NCI-H526 (cell line): Measurements from ENCODE around the gene SPOCK2.

Experiments
- DNase-seq, 2 experiments: peaks; one replicate each; lab custom pipeline; 2025; lab: John Stamatoyannopoulos, UW

Gene SPOCK2

DNA sequence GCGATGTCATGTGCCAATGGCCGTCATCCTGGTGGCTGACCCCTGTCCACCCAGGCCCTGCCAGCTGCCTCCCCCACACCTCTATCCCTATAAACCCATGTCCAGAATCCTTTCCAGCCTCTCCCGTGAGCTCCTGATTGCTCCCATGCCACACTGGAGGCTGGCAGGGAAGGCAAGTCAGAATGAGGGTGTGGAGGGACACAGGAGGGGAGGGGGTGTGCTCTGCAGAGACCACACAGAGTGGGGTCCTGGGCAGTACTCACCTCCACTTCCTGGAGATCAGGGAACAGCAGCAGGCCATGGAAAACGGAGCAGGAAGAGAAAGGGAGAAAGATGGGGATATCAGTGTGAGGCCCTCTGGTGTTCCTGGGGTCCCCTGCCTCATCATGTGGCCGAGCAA, 15.7 kb downstream of the SPOCK2 start:
- no peak for DNase-seq

DNA sequence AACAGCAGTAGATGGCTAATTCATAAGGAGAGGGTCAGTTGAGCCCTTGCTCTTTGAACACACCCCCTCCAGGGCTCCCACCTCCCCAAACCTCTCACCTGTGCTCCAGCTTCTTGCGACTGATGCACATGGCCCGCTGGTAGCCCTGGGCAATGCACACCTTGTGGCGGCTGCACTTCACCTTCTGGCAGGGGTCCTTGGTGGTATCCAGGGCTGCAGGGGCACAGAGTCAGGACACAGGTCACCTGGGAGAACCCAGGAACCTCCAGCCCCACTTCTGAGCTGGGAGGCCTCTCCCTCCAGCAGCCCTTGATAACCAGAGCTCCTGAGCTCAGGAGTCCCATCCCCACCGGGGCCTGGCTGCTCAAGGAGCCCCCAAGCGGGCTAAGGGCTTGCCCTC, 16.3 kb downstream of the SPOCK2 start:
- no peak for DNase-seq

DNA sequence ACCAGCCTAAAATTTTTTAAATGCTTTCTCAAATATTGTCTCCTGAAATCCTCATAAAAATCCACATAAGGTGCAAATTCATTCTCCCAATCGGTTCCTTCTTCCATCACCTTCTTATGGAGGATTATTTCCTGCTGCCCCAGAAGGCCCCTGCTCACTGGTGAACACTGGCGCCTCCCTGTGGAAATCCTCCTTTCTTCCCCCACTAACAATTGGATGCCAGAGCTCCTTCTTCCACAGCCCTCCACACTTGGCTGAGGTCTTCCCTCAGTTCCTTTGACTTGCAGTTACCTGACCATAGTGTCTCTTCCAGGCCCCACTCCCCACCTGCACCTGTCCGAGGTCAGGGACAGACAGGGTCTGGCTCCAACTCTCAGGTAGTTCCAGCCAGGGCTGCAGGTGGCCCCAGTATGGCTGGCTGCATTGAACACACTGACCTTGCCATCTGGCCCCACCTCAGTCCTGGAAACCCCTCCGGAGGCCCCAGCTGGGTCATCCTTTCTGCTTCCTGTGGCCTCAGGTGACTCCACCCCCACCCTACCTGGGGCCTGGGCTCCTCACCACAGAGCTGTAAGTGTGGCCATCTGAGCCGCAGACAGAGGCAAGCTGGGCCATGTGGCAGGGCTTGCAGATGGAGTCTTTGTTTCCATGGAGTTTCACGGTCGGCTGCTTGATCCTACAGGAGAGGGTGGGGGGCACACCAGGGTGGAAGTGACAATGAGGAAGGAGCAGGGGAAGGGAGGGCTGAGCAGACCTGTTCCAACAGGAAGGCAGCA, 18.4 kb downstream of the SPOCK2 start:
- DNase-seq = peak; percentile 25 to 52

DNA sequence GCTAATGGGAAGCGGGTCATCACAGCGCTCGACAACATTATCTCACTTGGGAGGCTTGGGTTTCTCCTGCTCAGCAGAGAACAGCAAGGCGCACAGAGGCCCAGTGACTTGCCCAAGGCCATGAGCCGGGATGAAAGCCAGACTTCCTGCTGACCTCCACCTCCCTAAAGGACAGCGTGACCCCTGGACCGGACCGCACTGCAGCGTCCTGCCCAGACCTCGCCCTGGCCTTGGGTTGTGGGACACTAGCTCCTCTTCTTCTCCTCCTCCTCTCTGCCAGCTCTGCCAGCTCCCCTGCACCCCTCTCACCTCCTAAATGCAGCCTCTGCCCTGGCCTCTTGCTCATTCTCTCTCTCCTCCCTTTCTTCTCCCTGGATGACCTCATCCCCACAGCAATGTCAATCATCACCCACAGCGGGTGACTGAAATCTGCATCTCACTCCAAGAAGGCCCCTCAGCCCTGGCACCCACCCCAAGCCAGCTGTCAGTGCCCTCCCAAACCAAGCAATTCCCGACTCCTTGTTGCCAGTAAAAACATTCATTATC, 19.4 kb downstream of the SPOCK2 start:
- DNase-seq = no peak

DNA sequence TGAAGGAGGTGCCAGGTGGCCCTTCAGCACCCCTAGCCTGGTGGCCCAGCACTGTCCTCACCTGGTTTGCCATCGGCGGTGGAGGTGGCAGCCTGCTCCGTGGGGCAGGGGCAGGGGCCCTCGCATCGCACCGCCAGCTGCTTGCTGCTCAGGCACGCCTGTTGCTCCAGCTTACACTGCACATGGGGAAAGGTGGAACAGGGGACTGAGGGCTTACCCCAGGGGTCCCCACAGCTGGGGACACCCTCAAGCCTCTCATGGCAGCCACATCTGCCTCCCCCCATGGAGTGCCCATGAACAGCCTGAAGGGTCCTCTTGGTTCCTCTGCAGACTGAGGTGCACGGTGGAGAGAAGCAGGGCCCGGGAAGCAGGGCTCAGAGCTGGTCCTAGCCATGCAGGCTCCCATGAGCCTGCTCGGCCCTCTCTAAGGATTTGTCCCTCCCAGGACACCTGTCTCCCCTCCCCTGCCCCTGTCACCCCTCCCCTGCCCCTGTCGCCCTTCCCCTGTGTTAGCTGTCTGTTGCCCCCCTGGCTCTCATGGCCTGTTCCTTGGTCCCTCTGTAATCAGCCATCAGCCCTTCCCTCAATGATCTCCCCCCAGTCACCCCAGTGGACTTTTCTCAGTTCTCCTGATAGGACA, 20.1 kb downstream of the SPOCK2 start:
- no peak for DNase-seq

DNA sequence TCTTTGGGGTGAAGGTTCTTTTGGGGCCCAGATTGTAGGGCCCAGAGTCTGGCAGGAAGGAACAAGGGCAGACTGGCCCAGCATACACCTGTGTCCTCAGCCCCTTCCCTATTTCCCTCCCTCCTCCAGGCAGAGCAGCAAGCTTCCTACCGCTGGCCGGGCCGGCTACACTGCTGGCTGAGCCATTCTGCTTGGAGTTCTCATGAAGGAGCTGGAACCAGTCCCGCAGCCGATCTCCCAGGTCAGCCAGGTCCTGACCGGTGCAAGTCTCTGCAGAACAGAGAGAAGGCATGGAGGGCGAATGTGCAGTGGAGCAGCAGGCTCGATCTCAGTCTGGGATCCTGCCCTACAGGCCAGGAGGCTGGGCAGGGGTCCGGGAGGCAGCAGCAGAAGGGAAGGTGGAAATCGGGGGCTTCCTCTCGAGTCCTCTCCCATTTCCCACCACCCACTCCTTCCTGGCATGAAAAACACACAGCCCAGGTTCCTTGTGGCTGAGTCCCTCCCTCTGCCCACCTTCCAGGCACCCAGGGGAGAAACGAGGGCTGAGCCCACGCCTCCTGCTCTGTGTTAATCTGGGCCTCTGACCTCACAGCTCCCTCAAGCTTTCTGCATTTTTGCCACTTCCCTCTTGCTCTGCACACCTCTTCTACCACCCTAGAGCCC, 20.8 kb downstream of the SPOCK2 start:
- DNase-seq = no peak

DNA sequence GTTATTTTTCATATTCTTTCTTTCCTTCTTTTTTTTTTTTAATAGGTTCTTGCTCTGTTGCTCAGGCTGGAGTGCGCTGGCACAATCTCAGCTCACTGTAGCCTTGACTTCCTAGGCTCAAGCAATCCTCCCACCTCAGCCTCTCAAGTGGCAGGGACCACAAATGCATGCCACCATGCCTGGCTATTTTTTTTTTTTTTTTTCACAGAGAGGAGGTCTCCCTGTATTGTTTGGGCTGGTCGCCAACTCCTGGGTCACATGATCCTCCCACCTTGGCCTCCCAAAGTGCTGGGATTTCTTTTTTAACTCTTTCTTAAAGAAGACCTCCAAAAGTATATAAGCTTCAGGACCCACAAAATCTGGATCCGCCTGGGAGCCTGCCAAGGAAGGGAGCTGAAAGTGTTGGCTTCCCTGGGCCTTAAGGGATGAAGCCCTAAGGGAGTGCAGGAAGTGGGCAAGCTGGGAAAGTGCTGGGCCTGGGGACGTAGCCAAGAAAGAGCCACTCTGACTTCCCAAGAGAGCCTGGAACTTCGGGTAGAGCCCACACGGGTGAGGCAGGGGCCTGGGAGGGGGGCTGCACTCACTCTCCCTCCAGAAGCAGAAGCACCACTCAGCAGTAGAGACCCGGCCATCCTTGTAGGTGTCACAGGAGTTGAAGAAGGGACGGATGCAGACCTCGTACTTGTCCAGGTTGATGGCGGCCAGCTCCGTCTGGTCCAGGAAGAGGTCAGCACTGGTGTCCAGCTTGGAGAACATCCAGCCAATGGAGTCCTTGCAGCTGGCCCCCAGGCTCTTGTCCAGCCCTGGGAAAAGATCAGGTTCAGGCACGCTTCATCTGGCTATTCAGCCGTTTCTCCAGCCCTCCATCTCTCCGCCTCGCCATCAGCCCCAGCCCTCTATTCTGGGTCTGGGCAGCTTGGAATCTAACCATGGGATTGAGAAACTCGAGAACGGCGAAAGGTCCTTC, 21.8 kb downstream of the SPOCK2 start:
- no peak for DNase-seq

DNA sequence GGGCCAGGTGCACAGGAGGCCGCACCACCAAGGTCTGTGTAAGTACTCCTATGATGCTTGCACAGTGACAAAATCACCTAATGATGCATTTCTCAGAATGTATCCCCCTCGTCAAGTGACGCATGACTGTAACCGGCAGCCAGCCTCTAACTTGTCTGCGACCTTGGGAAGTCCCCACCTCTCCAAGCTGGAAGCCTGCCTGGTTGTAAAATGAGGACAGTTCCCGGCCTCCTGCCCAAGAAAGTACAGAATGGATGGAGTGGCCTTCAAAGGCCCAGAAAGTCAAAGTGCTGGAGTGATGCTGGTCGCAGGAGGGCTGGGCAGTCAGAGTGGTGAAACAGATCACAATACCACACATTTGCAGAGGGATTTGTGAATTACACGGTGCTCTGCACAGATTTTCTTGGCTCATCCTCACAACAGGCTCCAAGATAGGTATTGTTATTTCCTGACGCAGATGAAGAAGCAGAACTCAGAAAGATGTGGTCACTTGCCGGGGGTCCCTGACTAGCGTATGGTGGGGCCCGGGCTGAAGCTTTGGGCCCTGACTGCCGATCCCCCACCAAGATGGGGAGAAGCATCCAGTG, 22.8 kb downstream of the SPOCK2 start:
- no peak for DNase-seq

DNA sequence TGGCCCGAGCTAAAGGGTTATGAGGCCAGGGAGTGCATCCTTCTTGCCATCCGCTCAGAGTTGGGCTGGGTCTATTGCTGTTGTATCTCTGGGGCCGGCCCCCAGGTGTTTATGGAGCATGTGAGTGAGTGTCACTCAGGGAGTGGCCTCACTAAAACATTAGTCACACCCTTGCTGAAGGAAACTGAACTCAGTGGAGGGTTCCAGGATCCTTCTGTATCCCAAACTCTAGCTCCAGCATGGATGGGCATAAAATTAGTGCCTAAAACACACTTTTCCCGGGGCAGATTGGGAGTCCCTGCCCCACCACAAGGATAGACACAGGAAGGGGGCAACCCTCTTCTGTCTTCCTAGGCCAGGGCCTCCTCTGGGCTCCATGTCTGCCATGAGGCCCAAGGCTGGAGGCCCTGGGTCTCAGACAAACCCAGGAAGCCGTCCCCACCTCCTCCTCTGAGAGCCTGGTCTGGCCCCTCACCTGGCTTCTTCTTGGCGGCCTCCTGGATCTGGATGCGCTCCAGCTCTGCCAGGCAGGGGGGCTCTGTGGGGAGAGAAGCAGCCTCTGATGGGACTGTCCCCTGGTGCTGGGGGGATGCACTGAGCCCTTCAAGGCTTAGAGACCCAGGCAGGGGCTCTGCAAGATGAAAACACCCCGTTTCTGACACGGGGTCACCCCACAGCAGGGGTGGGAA, 24.5 kb downstream of the SPOCK2 start:
- no peak for DNase-seq

DNA sequence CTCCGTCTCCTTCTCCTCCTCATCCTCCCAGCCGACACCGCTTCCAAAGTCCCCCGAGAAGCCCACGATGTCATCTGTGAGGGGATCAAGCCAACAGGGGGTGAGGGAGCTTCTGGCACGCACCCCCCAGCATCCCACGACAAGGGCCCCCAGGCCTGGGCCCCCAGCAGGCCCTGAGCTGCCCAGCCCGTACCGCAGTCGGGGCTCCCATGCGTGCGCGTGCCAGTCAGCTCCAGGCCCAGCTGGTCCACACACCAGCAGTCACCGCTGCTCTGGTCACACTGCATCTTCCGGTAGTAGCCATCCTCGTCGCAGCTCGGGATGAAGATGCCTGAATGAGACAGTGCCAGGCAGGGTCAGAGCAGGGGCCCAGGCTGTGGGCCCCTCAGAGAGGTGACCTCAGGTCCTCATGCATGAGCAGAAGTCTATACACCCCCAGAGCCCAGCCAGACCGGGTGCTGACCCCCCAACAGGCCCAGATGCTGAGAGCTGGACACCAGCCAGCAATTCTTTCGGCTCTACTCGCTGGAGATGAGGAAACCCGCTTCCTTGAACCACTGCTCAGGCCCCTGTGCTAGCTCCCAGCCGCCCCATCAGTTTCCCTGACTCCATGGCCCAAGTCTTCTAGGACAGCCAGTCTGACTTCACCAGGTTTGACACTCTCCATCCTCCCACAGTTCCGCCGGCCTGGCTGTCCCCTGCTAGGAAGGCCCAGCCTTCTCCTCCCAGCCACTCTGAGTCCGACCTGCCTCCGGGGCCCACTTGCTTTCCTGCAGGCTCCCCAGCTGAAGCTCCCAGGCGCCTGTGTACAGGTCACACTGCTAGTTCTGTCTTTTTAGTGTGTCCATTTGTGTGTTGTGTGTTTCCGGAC, 25.3 kb downstream of the SPOCK2 start:
- no peak for DNase-seq

DNA sequence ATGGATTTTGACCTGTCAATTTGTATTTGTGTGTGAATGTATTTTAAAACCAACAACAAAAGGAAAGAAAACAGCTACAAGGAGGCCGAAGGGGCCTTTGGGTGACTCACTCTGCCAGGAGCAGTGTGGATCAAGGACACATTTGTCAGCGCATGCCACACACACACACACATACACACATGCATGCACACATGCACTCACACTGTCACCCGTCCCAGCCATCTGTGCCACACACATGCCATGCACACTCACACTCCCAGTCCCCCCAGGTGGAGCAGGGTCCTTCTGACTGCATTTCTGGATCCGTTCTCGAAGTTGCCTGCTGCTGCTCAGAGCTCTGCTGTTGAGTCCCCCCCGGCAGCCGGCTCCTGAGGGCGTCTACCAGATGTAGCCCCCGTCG, 26.0 kb downstream of the SPOCK2 start:
- no peak for DNase-seq

DNA sequence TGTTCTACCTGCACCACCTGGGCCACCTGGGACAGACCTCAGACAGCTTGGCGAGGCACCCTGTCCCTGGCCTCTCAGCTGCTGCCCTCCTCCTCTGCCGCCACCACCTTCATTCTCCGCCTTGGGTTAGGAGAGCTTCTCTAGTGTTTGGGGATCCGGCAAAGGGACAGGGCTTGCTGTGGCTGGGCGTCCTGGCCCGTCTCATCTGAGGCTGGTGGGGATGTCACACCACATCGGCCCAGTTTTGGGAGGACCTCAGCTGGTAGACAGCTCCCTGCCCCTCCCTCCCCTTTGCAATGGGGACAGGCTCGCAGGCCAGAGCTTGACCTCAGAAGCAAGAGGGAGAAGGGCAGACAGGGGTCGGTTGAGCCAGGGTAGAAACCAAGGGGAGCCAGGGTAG, 26.4 kb downstream of the SPOCK2 start:
- DNase-seq = no peak

DNA sequence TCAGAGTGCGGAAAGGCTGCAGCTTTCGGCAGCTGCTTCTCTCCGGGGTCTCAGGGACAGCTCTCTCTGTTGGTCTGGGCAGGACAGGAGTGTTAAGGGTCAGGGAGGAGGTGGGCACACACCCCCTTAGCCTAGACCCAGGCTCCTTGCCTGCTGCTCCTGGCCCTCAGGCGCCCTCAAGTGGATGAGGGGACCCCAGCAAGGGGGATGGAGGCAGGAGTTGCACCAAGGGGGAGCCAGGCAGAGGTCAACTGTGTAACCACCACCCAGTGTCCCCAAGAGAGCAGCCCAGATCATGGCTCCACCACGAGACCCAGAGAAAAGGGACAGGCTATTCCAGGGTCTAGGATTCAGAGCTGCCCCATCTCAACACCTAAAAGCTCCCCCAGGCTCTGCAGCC, 26.9 kb downstream of the SPOCK2 start:
- no peak for DNase-seq

DNA sequence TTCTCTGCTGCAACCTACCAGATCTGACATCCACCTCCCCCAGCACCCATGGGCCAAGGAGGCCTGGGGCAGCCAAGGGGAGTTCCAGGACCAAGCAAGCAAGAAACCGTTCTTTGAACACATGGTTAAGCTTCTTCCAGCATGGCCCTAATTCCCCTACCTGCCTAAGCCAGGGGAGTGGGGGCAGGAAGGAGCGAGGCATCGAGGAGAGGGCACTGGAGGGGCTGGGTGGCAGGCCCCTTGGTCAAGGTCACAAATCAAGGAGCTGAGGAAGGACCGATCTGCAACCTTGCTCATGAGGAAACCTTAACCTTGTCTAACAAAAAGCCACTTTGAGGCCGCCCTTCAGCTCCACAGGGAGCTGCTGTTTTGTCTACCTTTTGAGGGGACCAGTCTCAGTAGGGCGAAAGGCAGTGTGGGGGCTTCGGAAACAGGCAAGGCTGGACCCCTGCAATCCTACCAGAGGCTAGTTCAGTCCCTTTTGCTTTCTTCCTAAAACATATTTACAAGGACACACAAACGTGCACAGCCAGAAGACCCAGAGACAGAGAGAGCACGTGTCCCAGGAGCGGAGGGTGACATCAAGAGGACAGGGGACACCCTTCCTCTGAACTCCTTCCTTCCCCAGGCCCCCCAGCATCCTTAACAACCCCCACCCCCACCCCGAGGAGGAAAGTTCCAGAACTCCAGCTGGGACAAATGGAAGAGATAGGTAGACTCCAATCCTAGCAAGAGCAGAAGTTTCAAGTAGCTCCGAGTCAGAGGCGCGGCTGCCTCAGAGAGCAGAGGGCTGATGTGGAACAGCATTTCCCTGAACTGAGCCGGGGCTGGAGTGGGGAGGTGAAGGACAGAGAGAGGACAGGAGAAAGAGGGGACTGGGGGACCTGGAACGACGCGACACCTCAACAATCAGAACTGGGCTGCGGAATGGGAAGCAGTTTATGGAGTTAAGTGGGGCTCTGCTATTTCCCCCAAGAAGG, 28.2 kb downstream of the SPOCK2 start:
- no peak for DNase-seq

DNA sequence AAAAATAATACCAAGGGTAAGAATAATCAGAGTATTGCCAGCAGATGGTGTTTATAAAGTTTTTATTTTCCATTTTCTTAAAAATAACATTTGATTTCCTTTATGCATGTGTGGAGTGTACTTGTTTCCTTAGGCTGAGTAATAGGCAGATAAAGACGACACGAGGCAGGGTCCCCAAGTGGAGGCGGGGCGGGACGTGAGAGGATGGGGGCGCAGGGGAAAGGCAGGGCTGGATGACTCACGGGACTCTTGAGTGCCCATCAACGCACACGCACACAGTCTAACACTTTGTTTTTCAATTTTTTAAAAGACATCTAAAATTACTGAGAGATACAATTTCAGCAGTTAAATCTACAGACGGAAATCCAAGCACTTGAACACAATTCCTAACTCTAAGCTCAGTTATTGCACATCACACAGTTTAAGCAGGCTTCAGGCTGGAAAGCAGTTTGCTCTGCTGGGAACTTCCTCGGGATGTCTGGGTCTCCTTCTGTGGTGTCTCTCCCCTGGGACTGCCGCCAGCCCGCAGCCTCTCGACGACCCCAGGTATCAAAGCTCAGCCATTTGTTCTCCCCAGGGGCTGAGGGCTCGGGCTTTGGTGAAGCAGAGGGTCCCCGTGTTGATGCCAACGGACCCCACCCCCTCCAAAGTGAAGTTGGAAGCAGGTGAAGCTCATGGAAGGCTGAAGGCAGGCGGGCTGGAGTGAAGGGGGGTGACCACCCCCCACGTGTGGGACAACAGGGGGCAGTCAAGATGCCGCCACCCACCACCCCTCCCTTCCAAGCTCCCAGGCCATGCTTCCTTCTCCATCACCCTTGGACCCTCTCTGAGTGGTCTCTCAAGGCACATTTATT, 29.1 kb downstream of the SPOCK2 start:
- no peak for DNase-seq

DNA sequence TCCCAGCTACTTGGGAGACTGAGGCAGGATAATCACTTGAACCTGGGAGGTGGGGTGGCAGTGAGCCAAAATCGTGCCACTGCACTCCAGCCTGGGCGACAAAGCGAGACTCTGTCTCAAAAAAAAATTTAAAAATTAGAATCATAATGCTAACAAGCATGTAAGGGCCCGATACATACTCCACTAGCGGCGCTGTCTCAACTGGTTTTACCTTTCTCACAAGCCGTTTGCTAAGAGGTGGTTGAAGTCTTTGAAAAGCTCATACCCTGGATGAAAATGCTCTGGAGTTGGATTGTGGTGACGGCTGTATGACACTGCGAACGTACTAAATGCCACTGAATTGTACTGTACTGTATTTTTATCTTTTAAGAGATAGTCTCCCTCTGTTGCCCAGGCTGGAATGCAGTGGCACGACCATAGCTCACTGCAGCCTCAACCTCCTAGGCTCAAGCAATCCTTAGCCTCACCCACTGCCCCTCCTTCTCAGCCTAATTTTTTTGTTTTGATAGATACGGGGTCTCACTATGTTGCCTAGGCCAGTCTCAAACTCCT, 29.9 kb downstream of the SPOCK2 start:
- no peak for DNase-seq
